D721Med (cell line): ENCODE measurements around the gene TMEM272.
A peak's percentile ranks its signal among the peaks of the same experiment; 100 is the strongest.

Experiments
- DNase-seq: peaks from one replicate; pipeline ENCODE4 v3.0.0; 2011; ENCODE audit warnings: low spot score; ENCODE audit not compliant: insufficient read length
- FAIRE-seq: peaks from 2 replicates; lab custom pipeline; 2011; peaks lifted over from hg19 to GRCh38; lab: Jason Lieb, UNC
- CTCF ChIP-seq: IDR thresholded peaks from 2 replicates; pipeline ENCODE4 v1.5.1; 2012; ENCODE audit warnings: mild to moderate bottlenecking, control low read depth; ENCODE audit not compliant: insufficient read depth; ENCODE audit errors: missing control alignments

Gene TMEM272

GRCh38 chr13:51803422-51804294 lies 41.3 kb downstream of the TMEM272 start, which contains the start of gene DHRS12:
DHRS12 (minus strand) TSS chr13:51804163; CDS start chr13:51799659, 4,504 bp downstream.
- FAIRE-seq (no peak), DNase-seq (peak; percentile 86)
- TF ChIP-seq CTCF, result no peak

GRCh38 chr13:51802631-51803418 lies 42.2 kb downstream of the TMEM272 start:
- TF ChIP-seq CTCF, result no peak

GRCh38 chr13:51801631-51802099 lies 43.3 kb downstream of the TMEM272 start:
- no peak for TF ChIP-seq CTCF
- DNase-seq (no peak), FAIRE-seq (no peak)

More at GRCh38 chr13:51802631-51803418, 42.2 kb downstream of the TMEM272 start:
- no peak for FAIRE-seq
- no peak for DNase-seq

GRCh38 chr13:51800486-51800885 lies 44.5 kb downstream of the TMEM272 start:
- FAIRE-seq (no peak), DNase-seq (no peak)
- no peak for TF ChIP-seq CTCF

GRCh38 chr13:51799261-51799660 lies 45.7 kb downstream of the TMEM272 start:
- FAIRE-seq, result no peak
- no peak for TF ChIP-seq CTCF
- no peak for DNase-seq

GRCh38 chr13:51797664-51798488 lies 47.1 kb downstream of the TMEM272 start:
- DNase-seq (peak; percentile 46), FAIRE-seq (peak; percentile 61)
- peak; percentile 69 for TF ChIP-seq CTCF
